ENCODE measurements around the gene RAI2. TPM values are rescaled to one million over a fixed set of nuclear protein-coding genes. Genes with fewer than 3 reads are reported as not detected.
"Not testable (repeated sequence)": the region's sequence is repeated elsewhere in the genome, so short reads cannot be mapped to it uniquely, and the experiment has no call there.

Gene RAI2
- total and polyA plus RNA-seq, 5 donors, result 32.8 to 44.2 (median 40.1) TPM

DNA sequence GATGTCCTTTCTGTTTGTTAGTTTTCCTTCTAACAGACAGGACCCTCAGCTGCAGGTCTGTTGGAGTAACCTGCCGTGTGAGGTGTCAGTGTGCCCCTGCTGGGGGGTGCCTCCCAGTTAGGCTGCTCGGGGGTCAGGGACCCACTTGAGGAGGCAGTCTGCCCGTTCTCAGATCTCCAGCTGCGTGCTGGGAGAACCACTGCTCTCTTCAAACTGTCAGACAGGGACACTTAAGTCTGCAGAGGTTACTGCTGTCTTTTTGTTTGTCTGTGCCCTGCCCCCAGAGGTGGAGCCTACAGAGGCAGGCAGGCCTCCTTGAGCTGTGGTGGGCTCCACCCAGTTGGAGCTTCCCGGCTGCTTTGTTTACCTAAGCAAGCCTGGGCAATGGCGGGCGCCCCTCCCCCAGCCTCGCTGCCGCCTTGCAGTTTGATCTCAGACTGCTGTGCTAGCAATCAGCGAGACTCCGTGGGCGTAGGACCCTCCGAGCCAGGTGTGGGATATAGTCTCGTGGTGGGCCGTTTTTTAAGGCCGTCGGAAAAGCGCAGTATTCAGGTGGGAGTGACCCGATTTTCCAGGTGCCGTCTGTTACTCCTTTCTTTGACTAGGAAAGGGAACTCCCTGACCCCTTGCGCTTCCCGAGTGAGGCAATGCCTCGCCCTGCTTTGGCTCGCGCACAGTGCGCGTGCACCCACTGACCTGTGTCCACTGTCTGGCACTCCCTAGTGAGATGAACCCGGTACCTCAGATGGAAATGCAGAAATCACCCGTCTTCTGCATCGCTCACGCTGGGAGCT lies 74.3 kb downstream of the RAI2 start:
- intact Hi-C loops (cut with DNase I), result loop anchor here in 1 of 4 donors (5.0 kb wide), 1 partner anchor 426 kb away; no protein-coding TSS in a partner anchor

GRCh38 chrX:17779434-17779833 lies 81.7 kb downstream of the RAI2 start:
- no peak overlapping the region for H3K27ac ChIP-seq (ENCODE audit: low read length)
- H3K27me3 ChIP-seq (ENCODE audit: control insufficient read depth, insufficient read depth), result no peaks in the 10 kb centered on the region
- intact Hi-C loops (cut with DNase I), result no loop called here
- ATAC-seq (no peak), DNase-seq (no peak)
- no peaks in the 10 kb centered on the region for H3K9me3 ChIP-seq (ENCODE audit: control insufficient read depth, low read length)
- H3K4me3 ChIP-seq (ENCODE audit: low read length), result no peak overlapping the region
- 88% methylated on average over 4 of the region's 4 CpGs for WGBS
- H3K4me1 ChIP-seq (ENCODE audit: control insufficient read depth, insufficient read depth, low read length), result no peaks in the 10 kb centered on the region

More for the DNA sequence above, 74.3 kb downstream of the RAI2 start:
- DNase-seq; H3K27me3 ChIP-seq (ENCODE audit: control insufficient read depth, insufficient read depth); H3K27ac ChIP-seq (ENCODE audit: low read length); H3K4me1 ChIP-seq (ENCODE audit: control insufficient read depth, insufficient read depth, low read length); H3K4me3 ChIP-seq (ENCODE audit: low read length); ATAC-seq; H3K9me3 ChIP-seq (ENCODE audit: control insufficient read depth, low read length): not testable (repeated sequence)
- WGBS, result 63% methylated on average over 26 of the region's 31 CpGs

DNA sequence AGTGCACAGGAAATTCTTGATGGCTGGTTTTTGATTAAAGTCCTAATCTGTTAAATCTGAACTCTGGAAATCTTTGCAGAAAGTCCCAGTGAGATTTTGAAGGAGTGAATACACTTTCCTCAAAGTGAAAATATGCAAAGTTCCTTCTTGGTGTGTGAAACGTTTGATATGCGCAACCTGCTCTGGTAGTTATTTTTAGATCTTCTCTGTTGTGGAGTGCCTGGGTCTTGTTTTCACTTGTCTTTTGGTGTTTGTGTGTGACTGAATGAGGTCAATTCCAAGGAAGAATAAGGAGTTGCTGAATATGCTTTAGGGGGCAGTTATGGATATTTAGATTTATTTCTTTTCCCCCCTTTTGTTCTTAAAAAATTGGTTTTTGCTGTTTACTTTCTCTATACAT lies 82.1 kb downstream of the RAI2 start:
- 36% methylated on average over 2 of the region's 2 CpGs for WGBS
- Histone ChIP-seq H3K27ac (ENCODE audit: low read length) (no peak overlapping the region), H3K4me1 (ENCODE audit: control insufficient read depth, insufficient read depth, low read length) (no peaks in the 10 kb centered on the region), H3K4me3 (ENCODE audit: low read length) (no peak overlapping the region), H3K9me3 (ENCODE audit: control insufficient read depth, low read length) (no peaks in the 10 kb centered on the region), H3K27me3 (ENCODE audit: control insufficient read depth, insufficient read depth) (no peaks in the 10 kb centered on the region)
- DNase-seq, result no peak
- intact Hi-C loops (cut with DNase I), result no loop called here
- no peak for ATAC-seq

DNA sequence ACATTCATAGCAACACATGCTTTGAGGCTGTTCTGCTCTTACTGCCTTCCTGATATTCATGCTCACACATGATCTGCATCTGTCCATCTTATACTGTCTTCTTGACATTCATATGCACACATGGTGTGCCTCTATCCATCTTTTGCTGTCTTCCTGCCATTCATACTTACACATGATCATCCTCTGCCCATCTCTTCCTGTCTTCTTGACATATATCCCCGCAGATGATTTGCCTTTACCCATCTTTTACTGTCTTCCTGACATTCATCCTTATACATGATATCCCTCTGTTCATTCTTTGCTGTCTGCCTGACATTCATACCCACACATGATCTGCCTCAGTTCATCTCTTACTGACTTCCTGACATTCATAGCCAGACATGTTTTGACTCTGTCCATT lies 87.0 kb downstream of the RAI2 start:
- Histone ChIP-seq H3K9me3 (ENCODE audit: control insufficient read depth, low read length) (no peaks in the 10 kb centered on the region), H3K27ac (ENCODE audit: low read length) (no peak overlapping the region), H3K4me3 (ENCODE audit: low read length) (no peak overlapping the region), H3K27me3 (ENCODE audit: control insufficient read depth, insufficient read depth) (no peaks in the 10 kb centered on the region), H3K4me1 (ENCODE audit: control insufficient read depth, insufficient read depth, low read length) (no peaks in the 10 kb centered on the region)
- ATAC-seq (no peak), DNase-seq (no peak)
- intact Hi-C loops (cut with DNase I), result no loop called here
- WGBS, result 88% methylated on average over 1 of the region's 1 CpG

- intact Hi-C loops (cut with DNase I), result no loop called here
- H3K27ac ChIP-seq (ENCODE audit: low read length), result no peak overlapping the region
- WGBS, result 75% methylated on average over 8 of the region's 8 CpGs
- no peak for ATAC-seq
- H3K4me3 ChIP-seq (ENCODE audit: low read length), result no peak overlapping the region
- no peak for DNase-seq
- H3K4me1 ChIP-seq (ENCODE audit: control insufficient read depth, insufficient read depth, low read length), result no peaks in the 10 kb centered on the region
- H3K27me3 ChIP-seq (ENCODE audit: control insufficient read depth, insufficient read depth), result no peaks in the 10 kb centered on the region
- no peaks in the 10 kb centered on the region for H3K9me3 ChIP-seq (ENCODE audit: control insufficient read depth, low read length)
Measured at GRCh38 chrX:17773221-17773876, 87.7 kb downstream of the RAI2 start.

GRCh38 chrX:17769701-17770269 lies 91.3 kb downstream of the RAI2 start:
- no peak overlapping the region for H3K4me3 ChIP-seq (ENCODE audit: low read length)
- intact Hi-C loops (cut with DNase I), result no loop called here
- H3K27ac ChIP-seq (ENCODE audit: low read length), result no peak overlapping the region
- H3K4me1 ChIP-seq (ENCODE audit: control insufficient read depth, insufficient read depth, low read length), result no peaks in the 10 kb centered on the region
- 62% methylated on average over 3 of the region's 3 CpGs for WGBS
- no peaks in the 10 kb centered on the region for H3K9me3 ChIP-seq (ENCODE audit: control insufficient read depth, low read length)
- H3K27me3 ChIP-seq (ENCODE audit: control insufficient read depth, insufficient read depth), result no peaks in the 10 kb centered on the region
- DNase-seq (no peak), ATAC-seq (no peak)

GRCh38 chrX:17768997-17769396 lies 92.1 kb downstream of the RAI2 start:
- H3K4me1 ChIP-seq (ENCODE audit: control insufficient read depth, insufficient read depth, low read length), result no peaks in the 10 kb centered on the region
- no peak overlapping the region for H3K27ac ChIP-seq (ENCODE audit: low read length)
- intact Hi-C loops (cut with DNase I), result no loop called here
- H3K9me3 ChIP-seq (ENCODE audit: control insufficient read depth, low read length), result no peaks in the 10 kb centered on the region
- no peaks in the 10 kb centered on the region for H3K27me3 ChIP-seq (ENCODE audit: control insufficient read depth, insufficient read depth)
- no peak for DNase-seq
- WGBS, result 79% methylated on average over 5 of the region's 5 CpGs
- no peak for ATAC-seq
- H3K4me3 ChIP-seq (ENCODE audit: low read length), result no peak overlapping the region

- H3K4me1 ChIP-seq (ENCODE audit: control insufficient read depth, insufficient read depth, low read length), result no peaks in the 10 kb centered on the region
- no peaks in the 10 kb centered on the region for H3K27me3 ChIP-seq (ENCODE audit: control insufficient read depth, insufficient read depth)
- no peak for ATAC-seq
- no peak overlapping the region for H3K27ac ChIP-seq (ENCODE audit: low read length)
- intact Hi-C loops (cut with DNase I), result no loop called here
- no peaks in the 10 kb centered on the region for H3K9me3 ChIP-seq (ENCODE audit: control insufficient read depth, low read length)
- 9% methylated on average over 1 of the region's 1 CpG for WGBS
- DNase-seq, result no peak
- no peak overlapping the region for H3K4me3 ChIP-seq (ENCODE audit: low read length)
Measured at GRCh38 chrX:17767734-17768133, 93.4 kb downstream of the RAI2 start.

DNA sequence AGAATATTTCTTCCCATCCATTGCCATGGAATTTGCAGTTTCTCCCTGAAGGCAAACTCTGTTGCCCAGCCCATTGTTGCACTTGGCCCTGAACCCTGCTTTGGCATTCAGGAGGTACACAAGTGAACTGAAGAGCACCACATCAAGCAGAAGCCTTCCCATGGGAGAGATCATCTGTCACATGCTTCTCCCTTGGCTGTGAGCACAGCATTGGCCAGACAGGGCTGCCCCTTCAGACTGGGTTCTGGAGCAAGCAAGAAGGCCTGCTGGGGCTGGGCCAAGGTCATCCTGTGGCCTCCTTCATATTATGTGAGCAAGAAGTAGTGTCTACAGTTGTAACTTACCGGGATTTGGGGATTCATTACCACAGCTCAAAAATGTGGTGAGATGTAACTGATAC lies 101.1 kb downstream of the RAI2 start:
- ATAC-seq, result no peak
- Histone ChIP-seq H3K9me3 (ENCODE audit: control insufficient read depth, low read length) (no peaks in the 10 kb centered on the region), H3K27me3 (ENCODE audit: control insufficient read depth, insufficient read depth) (no peaks in the 10 kb centered on the region), H3K4me3 (ENCODE audit: low read length) (no peak overlapping the region), H3K27ac (ENCODE audit: low read length) (no peak overlapping the region), H3K4me1 (ENCODE audit: control insufficient read depth, insufficient read depth, low read length) (no peaks in the 10 kb centered on the region)
- no peak for DNase-seq
- 70% methylated on average over 1 of the region's 1 CpG for WGBS
- intact Hi-C loops (cut with DNase I), result no loop called here

GRCh38 chrX:17758382-17758781 lies 102.7 kb downstream of the RAI2 start:
- no peak for DNase-seq
- WGBS, result 79% methylated on average over 2 of the region's 2 CpGs
- intact Hi-C loops (cut with DNase I), result no loop called here

DNA sequence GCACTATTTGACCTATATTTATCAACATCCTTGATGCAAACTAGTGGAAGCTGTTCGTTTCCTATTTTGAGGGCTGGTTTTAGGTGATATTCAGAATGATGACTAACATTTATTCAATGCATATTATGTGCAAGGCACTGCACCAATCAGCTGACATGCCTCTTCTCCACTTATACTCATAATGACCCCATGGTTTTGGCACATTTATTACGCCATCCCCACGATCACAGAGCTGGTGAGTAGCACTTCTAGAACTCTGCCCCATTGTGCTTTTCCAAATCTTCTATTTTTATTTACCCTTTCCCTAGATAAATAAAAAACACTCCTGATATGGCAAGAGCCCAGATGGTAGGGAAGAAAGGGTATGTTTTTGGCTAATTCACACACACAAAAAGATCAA lies 110.7 kb downstream of the RAI2 start:
- no peak for ATAC-seq

More at GRCh38 chrX:17758382-17758781, 102.7 kb downstream of the RAI2 start:
- Histone ChIP-seq H3K27me3 (ENCODE audit: control insufficient read depth, insufficient read depth) (no peaks in the 10 kb centered on the region), H3K4me3 (ENCODE audit: low read length) (no peak overlapping the region), H3K9me3 (ENCODE audit: control insufficient read depth, low read length) (no peaks in the 10 kb centered on the region), H3K4me1 (ENCODE audit: control insufficient read depth, insufficient read depth, low read length) (no peaks in the 10 kb centered on the region), H3K27ac (ENCODE audit: low read length) (no peak overlapping the region)
- no peak for ATAC-seq

More for the DNA sequence above, 110.7 kb downstream of the RAI2 start:
- Histone ChIP-seq H3K4me1 (ENCODE audit: control insufficient read depth, insufficient read depth, low read length) (no peaks in the 10 kb centered on the region), H3K4me3 (ENCODE audit: low read length) (no peak overlapping the region), H3K27me3 (ENCODE audit: control insufficient read depth, insufficient read depth) (no peaks in the 10 kb centered on the region), H3K9me3 (ENCODE audit: control insufficient read depth, low read length) (no peaks in the 10 kb centered on the region), H3K27ac (ENCODE audit: low read length) (no peak overlapping the region)
- intact Hi-C loops (cut with DNase I), result no loop called here
- WGBS, result 67% methylated on average over 3 of the region's 3 CpGs
- DNase-seq, result no peak

Data from right cardiac atrium (tissue), 5 donors.